ENCODE data around the gene PIP5K1A. TPM values are rescaled to one million over a fixed set of nuclear protein-coding genes. Genes with fewer than 3 reads are reported as not detected.

PIP5K1A gene
- total and polyA plus RNA-seq, 9 of the 15 experiments (the other 6 are each of a cell fraction or from before 2014, with no cell fraction given) = 1.9 to 42.4 (median 18.8) TPM

DNA sequence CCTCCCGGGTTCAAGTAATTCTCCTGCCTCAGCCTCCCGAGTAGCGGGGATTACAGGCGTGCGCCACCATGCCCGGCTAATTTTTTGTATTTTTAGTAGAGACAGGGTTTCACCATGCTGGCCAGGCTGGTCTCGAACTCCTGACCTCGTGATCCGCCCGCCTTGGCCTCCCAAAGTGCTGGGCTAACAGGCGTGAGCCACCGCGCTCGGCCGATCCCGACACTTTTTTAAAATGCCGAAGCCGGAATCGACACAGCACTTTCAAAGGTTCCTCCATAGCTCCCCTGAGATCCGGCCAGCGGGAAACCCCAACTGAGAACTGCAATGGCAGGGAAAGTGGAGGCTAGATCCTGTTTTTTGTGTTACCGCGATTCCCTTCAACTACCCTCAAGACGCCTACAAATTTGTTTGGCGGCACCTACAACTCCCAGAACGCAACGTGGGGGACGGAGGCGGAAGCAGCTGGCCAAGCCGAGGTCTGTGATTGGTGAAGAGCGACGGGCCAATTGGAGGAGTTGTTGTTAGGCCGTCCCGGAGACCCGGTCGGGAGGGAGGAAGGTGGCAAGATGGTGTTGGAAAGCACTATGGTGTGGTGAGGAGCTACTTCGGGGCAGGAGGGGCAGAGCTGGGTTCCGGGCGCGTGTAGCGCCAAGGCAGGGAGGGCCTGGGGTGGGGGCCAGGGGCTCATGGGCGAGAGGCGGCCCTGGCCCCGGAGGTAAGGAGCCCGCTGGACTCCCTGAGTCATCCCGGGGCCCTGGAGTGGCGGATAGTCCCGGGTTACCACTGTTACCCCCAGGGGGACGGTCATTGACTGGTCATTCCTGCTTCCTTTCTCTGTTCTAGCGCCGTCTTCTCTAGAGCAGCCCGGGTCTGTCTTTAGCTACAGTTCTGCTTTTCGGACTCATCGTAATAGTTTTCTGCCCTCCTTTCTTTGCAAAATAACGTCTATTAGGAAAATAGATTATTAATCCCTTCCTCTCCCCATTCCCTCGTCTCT, 56.2 kb downstream of the PIP5K1A start, which contains the start of gene PSMD4 (continued):
- TF ChIP-seq MGA (IDR thresholded peaks at IDR 0.05) (peak; percentile 59), TCF7 (IDR thresholded peaks at IDR 0.05; ENCODE audit: borderline replicate concordance) (no peak), MEF2D (tag; conservative IDR thresholded peaks at IDR 0.05; ENCODE audit: low read depth) (no peak), ELF4 (CRISPR knock-in tag; IDR thresholded peaks at IDR 0.05) (peak; percentile 85; the same call in 1 of the 2 replicates), ILF3 (IDR thresholded peaks at IDR 0.05; ENCODE audit: borderline replicate concordance) (no peak), GATA2 (CRISPR knock-in tag; IDR thresholded peaks at IDR 0.05) (no peak), IRF1 (CRISPR knock-in tag; IDR thresholded peaks at IDR 0.05; ENCODE audit: borderline replicate concordance) (no peak), HNRNPUL1 (IDR thresholded peaks at IDR 0.05; ENCODE audit: low read length) (no peak), SMAD3 (CRISPR knock-in tag; conservative IDR thresholded peaks at IDR 0.05) (0 out of 2 replicates have a peak, but pooled peaks have one; percentile 4), ZBTB1 (CRISPR knock-in tag; IDR thresholded peaks at IDR 0.05; ENCODE audit: borderline replicate concordance, low read depth) (no peak), SFPQ (IDR thresholded peaks at IDR 0.05; ENCODE audit: low read depth, low read length) (no peak), POLR2G (IDR thresholded peaks at IDR 0.05; ENCODE audit: low read depth, low read length) (peak; percentile 94)

Data from K562 (cell line).